Heart right ventricle (tissue), 16 donors: ENCODE data around the gene ETS1. TPM values are rescaled to one million over a fixed set of nuclear protein-coding genes. Genes with fewer than 3 reads are reported as not detected.
"Not testable (repeated sequence)": the region's sequence is repeated elsewhere in the genome, so short reads cannot be mapped to it uniquely, and the experiment has no call there.

Experiments used
- ATAC-seq, 8 donors: fragments of 200-7000 bp; cut with Tn5 transposase; one replicate each; pipeline ENCODE4 v1.9.1; 2020; ENCODE audit warnings: mild to moderate bottlenecking in 8 of 8, moderate library complexity in 8 of 8, moderate number of reproducible peaks in 1 of 8
- DNase-seq, 2 donors: peaks; one replicate each; pipeline ENCODE4 v3.0.0-alpha.2; 2020
- H3K27ac ChIP-seq, 10 donors: fragments of 200-600 bp; sonication (generic) in 2 of 10; one replicate each; pipeline versions ENCODE4 v1.5.0 to v1.8.0; 2020 to 2022; ENCODE audit warnings: mild to moderate bottlenecking in 3 of 10
- H3K27me3 ChIP-seq, 7 donors: fragments of 200-600 bp; one replicate each; pipeline ENCODE4 v1.8.0; 2021 to 2022; ENCODE audit warnings: mild to moderate bottlenecking in 2 of 7
- H3K36me3 ChIP-seq, 9 donors: fragments of 200-600 bp; sonication (generic) in 1 of 9; one replicate each; pipeline versions ENCODE4 v1.5.0 to v1.8.0; 2020 to 2022; ENCODE audit warnings: mild to moderate bottlenecking in 2 of 9
- H3K4me1 ChIP-seq, 9 donors: fragments of 200-600 bp; sonication (generic) in 1 of 9; one replicate each; pipeline versions ENCODE4 v1.5.0 to v1.8.0; 2020 to 2022; ENCODE audit warnings: mild to moderate bottlenecking in 4 of 9
- H3K4me3 ChIP-seq, 10 donors: fragments of 200-600 bp; sonication (generic) in 2 of 10; one replicate each; pipeline versions ENCODE4 v1.5.0 to v1.8.0; 2020 to 2022; ENCODE audit warnings: mild to moderate bottlenecking in 7 of 10, moderate library complexity in 2 of 10
- H3K9me3 ChIP-seq, 11 donors: fragments of 200-600 bp in 10 of 11; sonication (generic) in 2 of 11; one replicate each; pipeline versions ENCODE4 v1.5.0 to v1.8.0; 2013 to 2022; ENCODE audit warnings: mild to moderate bottlenecking in 2 of 11, control low read depth in 1 of 11, moderate library complexity in 1 of 11
- WGBS, 2 donors: extraction: QIAGEN DNeasy Blood & Tissue Kit; methylation state at CpG; one replicate each; pipeline ENCODE4 v1.1.7; 2013; ENCODE audit warnings: inconsistent platforms in 1 of 2; 5-methylcytosine and 5-hydroxymethylcytosine counted together
- intact Hi-C, 10 donors: fragments of 100-400 bp; cut with DNase I; formaldehyde crosslinking; loops; one replicate each; pipeline versions ENCODE4 v1.11.1 to v1.14.2; 2022
- polyA plus RNA-seq, 2 donors: library from polyadenylated mRNA; stranded (reverse); fragments of 200-250 nt; gene quantifications; one replicate each; pipeline ENCODE4 v1.2.3, GENCODE V29; 2013
- total RNA-seq, 10 donors: library from RNA; stranded (reverse); fragmentation: NEBNext Ultra II Directional in 3 of 10; extraction: Animal tissue kit (Norgen Biotek cat#: 25700) in 3 of 10; gene quantifications; one replicate each; pipeline versions ENCODE4 v1.2.1 to v1.2.4, GENCODE V29; 2021 to 2023
- TF ChIP-seq, protein P1 (sequence below), 9 donors: fragments of 200-600 bp; sonication (generic) in 2 of 9; IDR thresholded peaks; one replicate each; pipeline versions ENCODE4 v1.5.0 to v1.8.0; 2021 to 2022; ENCODE audit warnings: antibody characterized with exemption in 9 of 9, mild to moderate bottlenecking in 5 of 9, moderate library complexity in 1 of 9
- donor health status: Arrhythmogenic right ventricular cardiomyopathy.
- donor health status: ischemic (EF 13 %, LVEDD 7.1; RV severe dilation, severe dysfunction).
- donor health status: healthy with polysubstance abuse.
- donor health status: DM: no; HTN: yes; CAD: no.
- donor health status: DM: no; HTN: no; CAD: no.
- donor health status: ischemic (EF 25% LVEDD 6.9; RV normal size, moderate dysfunction).
- donor health status: ischemic (EF 25% LVEDD 5.7; RV mildly dilated, moderate dysfunction).
- donor health status: healthy.
- donor health status: DM: yes; HTN: yes; CAD: no.
- donor health status: Ischemic cardiomyopathy.
- donor health status: ischemic (EF 35%, LVEDD 5.7; RV mildly dilated, moderate dysfunction).
- donor health status: nonischemic (EF 11% LVEDD 7.7; RV severe dilation, severe dysfunction).
- donor health status: DM: yes; HTN: yes; CAD: no.
- donor health status: PGD.
- donor health status: ischemic (EF 29% LVEDD 5.4; RV normal size, mild dysfunction).
- donor health status: nonischemic (EF 23%, LVEDD 6.1; RV moderate dilation, normal function).

The ETS1 gene
- total and polyA plus RNA-seq, 12 donors = 21.3 to 93.4 (median 50.7) TPM

- Histone ChIP-seq H3K9me3 (peaks cover 0 to 4% (median 0%) of the 10 kb centered on the region in 11 donors), H3K4me3 (peak overlapping the region in 8 of 10 donors; percentile 5 to 44 (median 28)), H3K36me3 (peaks cover 0 to 10% (median 0%) of the 10 kb centered on the region in 9 donors), H3K4me1 (peaks cover 0 to 51% (median 40%) of the 10 kb centered on the region in 9 donors), H3K27ac (peak overlapping the region; percentile 30 to 79 (median 67)), H3K27me3 (no peaks in the 10 kb centered on the region)
- 58 to 67% methylated on average over 26 of the region's 26 CpGs for WGBS, 2 donors
- intact Hi-C loops = no loop called here
- DNase-seq = peak; percentile 74 to 75
- peak; percentile 54 to 87 (median 79) for ATAC-seq
- TF ChIP-seq, protein P1, sequence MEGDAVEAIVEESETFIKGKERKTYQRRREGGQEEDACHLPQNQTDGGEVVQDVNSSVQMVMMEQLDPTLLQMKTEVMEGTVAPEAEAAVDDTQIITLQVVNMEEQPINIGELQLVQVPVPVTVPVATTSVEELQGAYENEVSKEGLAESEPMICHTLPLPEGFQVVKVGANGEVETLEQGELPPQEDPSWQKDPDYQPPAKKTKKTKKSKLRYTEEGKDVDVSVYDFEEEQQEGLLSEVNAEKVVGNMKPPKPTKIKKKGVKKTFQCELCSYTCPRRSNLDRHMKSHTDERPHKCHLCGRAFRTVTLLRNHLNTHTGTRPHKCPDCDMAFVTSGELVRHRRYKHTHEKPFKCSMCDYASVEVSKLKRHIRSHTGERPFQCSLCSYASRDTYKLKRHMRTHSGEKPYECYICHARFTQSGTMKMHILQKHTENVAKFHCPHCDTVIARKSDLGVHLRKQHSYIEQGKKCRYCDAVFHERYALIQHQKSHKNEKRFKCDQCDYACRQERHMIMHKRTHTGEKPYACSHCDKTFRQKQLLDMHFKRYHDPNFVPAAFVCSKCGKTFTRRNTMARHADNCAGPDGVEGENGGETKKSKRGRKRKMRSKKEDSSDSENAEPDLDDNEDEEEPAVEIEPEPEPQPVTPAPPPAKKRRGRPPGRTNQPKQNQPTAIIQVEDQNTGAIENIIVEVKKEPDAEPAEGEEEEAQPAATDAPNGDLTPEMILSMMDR (IDR thresholded peaks at IDR 0.05) = no peak
These were observed 135.5 kb downstream of the ETS1 start for GRCh38 chr11:128451652-128452470.

DNA sequence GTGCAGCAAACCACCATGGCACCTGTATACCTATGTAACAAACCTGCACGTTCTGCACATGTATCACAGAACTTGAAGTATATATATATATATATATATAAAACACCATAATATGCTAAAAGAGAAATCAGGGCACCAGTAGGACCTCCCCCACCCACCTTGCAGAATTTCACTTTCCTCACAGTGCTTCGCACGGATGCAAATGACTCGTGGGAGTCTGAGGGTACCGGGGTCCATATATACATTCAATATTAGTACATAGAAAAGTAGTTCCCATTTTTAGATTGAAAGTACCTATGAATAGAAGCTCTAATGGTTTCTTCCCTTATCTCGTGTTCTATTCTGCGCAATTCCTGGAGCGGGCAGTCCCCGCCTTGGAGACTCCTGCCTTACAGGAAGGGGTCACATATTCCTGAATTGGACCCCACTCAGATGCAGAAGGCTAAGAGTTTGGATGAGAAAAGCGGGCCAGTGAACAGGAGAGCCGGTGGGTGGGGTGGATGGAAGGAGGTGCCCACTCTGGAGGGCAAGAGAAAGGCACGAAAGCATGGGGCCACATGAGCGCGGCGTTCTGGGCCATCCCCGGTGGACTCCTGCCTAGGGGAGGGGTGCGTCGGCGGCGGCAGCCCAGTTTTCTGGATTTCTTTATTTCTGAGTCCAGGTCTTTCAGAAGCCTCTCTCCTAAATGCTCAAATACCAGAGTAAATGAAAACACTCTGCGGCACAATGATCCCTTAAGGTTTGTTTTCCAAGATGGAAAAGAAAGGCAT lies 136.3 kb downstream of the ETS1 start:
- TF ChIP-seq, protein P1 (IDR thresholded peaks at IDR 0.05) = no peak
- peaks cover 0 to 2% (median 0%) of the 10 kb centered on the region in 9 donors for H3K36me3 ChIP-seq
- H3K27me3 ChIP-seq = no peaks in the 10 kb centered on the region
- H3K27ac ChIP-seq = peak overlapping the region; percentile 30 to 79 (median 67)
- intact Hi-C loops = no loop called here
- peaks cover 0 to 44% (median 38%) of the 10 kb centered on the region in 9 donors for H3K4me1 ChIP-seq
- peak in 4 of 8 donors; percentile 3 to 17 (median 4) for ATAC-seq
- peak overlapping the region in 6 of 10 donors; percentile 5 to 44 (median 30) for H3K4me3 ChIP-seq
- peaks cover 0 to 7% (median 0%) of the 10 kb centered on the region in 11 donors for H3K9me3 ChIP-seq
- 82 to 86% methylated on average over 21 of the region's 21 CpGs for whole genome bisulfite sequencing, 2 donors
- no peak for DNase-seq

GRCh38 chr11:128450425-128450824 lies 136.9 kb downstream of the ETS1 start:
- H3K36me3 ChIP-seq, H3K4me3 ChIP-seq, intact Hi-C loops, H3K27ac ChIP-seq, H3K27me3 ChIP-seq, DNase-seq, ATAC-seq, H3K9me3 ChIP-seq: not testable (repeated sequence)
- H3K4me1 ChIP-seq = peaks cover 0 to 38% (median 32%) of the 10 kb centered on the region in 9 donors
- WGBS, 2 donors = 74 to 97% methylated on average over 4 of the region's 4 CpGs

- H3K36me3 ChIP-seq = no peaks in the 10 kb centered on the region
- ATAC-seq = no peak
- H3K27ac ChIP-seq = peak overlapping the region in 1 of 10 donors; percentile 31
- TF ChIP-seq, protein P1 (IDR thresholded peaks at IDR 0.05) = no peak
- 74 to 83% methylated on average over 3 of the region's 3 CpGs for WGBS, 2 donors
- peaks cover 0 to 32% (median 30%) of the 10 kb centered on the region in 9 donors for H3K4me1 ChIP-seq
- no peak overlapping the region for H3K4me3 ChIP-seq
- intact Hi-C loops = no loop called here
- DNase-seq = no peak
- peaks cover 0 to 10% (median 0%) of the 10 kb centered on the region in 11 donors for H3K9me3 ChIP-seq
- H3K27me3 ChIP-seq = no peaks in the 10 kb centered on the region
These were observed 138.2 kb downstream of the ETS1 start for GRCh38 chr11:128448981-128449713.
